HCT116 (cell line): ENCODE results near the gene C2CD2.

Experiments used
- EZH2 ChIP-seq: fragments of 200-600 bp; sonication (generic); IDR thresholded peaks from 2 replicates; pipeline ENCODE4 v1.6.1; 2017; ENCODE audit warnings: antibody characterized with exemption, mixed run types
- JUND ChIP-seq: IDR thresholded peaks from 2 replicates; pipeline ENCODE4 v1.6.1; 2012
- SP1 ChIP-seq: IDR thresholded peaks from 2 replicates; pipeline ENCODE4 v1.6.1; 2012; ENCODE audit warnings: low read depth
- YY1 ChIP-seq: IDR thresholded peaks from 2 replicates; pipeline ENCODE4 v1.6.1; 2011; ENCODE audit warnings: low read length, low read depth, moderate library complexity, mild to moderate bottlenecking; ENCODE audit not compliant: insufficient replicate concordance; ENCODE audit errors: extremely low read depth
- ZFX ChIP-seq: fragments of 450-650 bp; IDR thresholded peaks from 2 replicates; pipeline ENCODE4 v1.6.1; 2017
- TF ChIP-seq, protein P1 (sequence below), 3 experiments: fragments of 200-600 bp in 1 of 3; sonication (generic) in 1 of 3; IDR thresholded peaks in 2 of 3; conservative IDR thresholded peaks in 1 of 3; 2 replicates each; pipeline ENCODE4 v1.5.1; 2012 to 2017; ENCODE audit warnings: low read depth in 2 of 3, low read length in 2 of 3, antibody characterized with exemption in 1 of 3, borderline replicate concordance in 1 of 3, control low read depth in 1 of 3, mild to moderate bottlenecking in 1 of 3, mixed read lengths in 1 of 3, mixed run types in 1 of 3, moderate library complexity in 1 of 3; ENCODE audit not compliant: insufficient read depth in 1 of 3
- TF ChIP-seq, protein P2 (sequence below): IDR thresholded peaks from 2 replicates; pipeline ENCODE4 v1.6.1; 2012

DNA sequence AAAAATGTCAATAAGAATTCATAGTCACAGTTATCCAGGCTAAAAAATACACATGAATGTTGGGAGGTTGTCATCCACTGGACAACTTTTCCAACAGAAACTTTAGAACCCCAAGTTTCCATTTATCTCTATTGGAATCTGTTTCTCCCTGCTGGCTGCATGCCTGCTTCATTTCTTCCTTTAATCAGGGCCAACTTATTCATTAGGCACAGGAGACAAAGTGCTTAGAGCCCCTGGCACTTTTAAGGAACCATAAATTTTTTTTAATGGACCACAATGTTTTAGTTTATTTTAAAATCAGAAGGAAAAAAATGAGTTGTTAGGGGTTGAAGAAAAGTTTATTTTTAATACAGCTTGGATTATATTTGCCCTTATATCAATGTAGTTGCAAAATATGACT is 26.7 kb upstream of the C2CD2 start:
- TF ChIP-seq JUND (no peak), SP1 (no peak), EZH2 (no peak), YY1 (no peak), ZFX (no peak)
- TF ChIP-seq, protein P1, sequence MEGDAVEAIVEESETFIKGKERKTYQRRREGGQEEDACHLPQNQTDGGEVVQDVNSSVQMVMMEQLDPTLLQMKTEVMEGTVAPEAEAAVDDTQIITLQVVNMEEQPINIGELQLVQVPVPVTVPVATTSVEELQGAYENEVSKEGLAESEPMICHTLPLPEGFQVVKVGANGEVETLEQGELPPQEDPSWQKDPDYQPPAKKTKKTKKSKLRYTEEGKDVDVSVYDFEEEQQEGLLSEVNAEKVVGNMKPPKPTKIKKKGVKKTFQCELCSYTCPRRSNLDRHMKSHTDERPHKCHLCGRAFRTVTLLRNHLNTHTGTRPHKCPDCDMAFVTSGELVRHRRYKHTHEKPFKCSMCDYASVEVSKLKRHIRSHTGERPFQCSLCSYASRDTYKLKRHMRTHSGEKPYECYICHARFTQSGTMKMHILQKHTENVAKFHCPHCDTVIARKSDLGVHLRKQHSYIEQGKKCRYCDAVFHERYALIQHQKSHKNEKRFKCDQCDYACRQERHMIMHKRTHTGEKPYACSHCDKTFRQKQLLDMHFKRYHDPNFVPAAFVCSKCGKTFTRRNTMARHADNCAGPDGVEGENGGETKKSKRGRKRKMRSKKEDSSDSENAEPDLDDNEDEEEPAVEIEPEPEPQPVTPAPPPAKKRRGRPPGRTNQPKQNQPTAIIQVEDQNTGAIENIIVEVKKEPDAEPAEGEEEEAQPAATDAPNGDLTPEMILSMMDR (IDR thresholded peaks at IDR 0.05 in 2 of 3, conservative IDR thresholded peaks at IDR 0.05 in 1 of 3; ENCODE audit: borderline replicate concordance in 1 of 3, insufficient read depth in 1 of 3, low read depth in 2 of 3, low read length in 2 of 3): no peak
- TF ChIP-seq, protein P2, sequence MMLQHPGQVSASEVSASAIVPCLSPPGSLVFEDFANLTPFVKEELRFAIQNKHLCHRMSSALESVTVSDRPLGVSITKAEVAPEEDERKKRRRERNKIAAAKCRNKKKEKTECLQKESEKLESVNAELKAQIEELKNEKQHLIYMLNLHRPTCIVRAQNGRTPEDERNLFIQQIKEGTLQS: no peak
